Measurements from ENCODE around the gene DNAJC7.
"Not testable (repeated sequence)": the region's sequence is repeated elsewhere in the genome, so short reads cannot be mapped to it uniquely, and the experiment has no call there.

DNAJC7 gene

DNA sequence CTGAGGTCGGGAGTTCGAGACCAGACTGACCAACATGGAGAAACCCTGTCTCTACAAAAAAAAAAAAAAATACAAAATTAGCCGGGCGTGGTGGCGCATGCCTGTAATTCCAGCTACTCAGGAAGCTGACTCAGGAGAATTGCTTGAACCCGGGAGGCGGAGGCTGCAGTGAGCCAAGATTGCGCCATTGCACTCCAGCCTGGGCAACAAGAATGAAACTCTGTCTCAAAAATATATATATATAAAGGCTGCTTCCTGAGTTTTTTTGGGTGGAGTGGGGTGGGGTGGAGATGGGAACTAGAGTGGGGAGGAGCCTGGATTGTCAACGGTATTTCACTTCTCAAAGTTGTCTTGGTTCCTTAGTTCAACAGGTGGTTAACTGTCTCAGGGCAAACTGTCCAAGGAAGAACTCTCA lies 7.0 kb downstream of the DNAJC7 start:
- not testable (repeated sequence) for DNase-seq

DNA sequence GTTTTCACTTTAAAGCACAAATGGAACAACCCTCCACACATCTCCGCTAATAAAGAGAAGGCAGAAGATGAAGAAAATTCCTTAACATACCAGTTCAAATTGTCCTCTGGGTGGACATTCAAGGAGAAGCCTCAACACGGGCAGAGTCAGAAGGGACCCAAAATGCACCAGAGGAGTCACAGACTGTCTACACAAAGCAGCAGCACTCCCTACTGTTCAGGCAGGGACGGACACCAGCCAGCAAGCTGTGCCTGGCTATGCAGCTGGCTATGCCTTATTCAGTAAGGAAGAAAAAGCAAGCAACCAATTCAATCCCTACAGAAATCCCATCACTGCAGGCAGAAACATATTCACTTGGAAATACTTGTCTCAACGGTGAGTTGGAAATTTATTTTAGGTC lies 8.1 kb downstream of the DNAJC7 start:
- no peak for DNase-seq

DNA sequence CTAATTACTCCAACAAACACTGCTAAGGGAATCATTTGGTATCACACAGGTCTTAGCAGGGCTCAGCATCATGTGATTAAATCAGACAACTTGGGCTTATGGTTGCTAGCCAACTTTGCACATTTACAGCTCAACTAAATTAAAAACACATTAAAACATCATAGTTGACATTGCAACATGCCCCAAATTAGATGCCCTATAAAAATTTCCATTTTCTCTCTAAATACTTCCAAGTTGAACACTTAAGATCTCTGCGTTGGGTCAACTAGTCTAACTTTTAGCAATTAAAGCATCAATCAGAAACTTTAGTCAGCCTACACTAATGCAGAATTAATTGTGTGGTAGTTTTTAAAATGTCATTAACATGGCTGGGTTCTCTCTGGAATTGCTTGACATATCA lies 12.1 kb downstream of the DNAJC7 start:
- DNase-seq, result no peak

DNA sequence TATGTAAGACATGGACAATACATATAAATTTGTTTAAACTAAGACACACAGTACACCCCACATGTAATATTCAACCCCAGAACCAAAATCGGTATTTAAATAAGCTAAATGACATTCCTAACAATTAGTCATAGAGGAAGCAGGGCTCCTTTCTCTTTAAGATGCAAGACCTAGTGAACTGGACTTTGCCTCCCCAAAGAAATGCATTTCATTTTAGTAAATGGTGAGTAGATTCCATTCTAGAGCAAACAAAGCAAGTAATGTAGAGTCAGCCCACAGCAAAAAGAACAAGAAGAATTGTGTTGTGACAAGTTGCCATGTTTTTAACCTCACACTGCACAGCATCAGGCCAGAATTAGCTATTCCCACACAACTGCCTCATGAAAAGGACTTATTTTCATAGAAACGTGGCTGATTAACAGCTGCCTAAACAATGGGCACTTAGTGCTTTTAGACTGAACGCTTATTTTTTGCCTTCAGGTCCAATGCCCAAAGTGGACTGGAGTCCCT lies 14.4 kb downstream of the DNAJC7 start:
- no peak for DNase-seq

DNA sequence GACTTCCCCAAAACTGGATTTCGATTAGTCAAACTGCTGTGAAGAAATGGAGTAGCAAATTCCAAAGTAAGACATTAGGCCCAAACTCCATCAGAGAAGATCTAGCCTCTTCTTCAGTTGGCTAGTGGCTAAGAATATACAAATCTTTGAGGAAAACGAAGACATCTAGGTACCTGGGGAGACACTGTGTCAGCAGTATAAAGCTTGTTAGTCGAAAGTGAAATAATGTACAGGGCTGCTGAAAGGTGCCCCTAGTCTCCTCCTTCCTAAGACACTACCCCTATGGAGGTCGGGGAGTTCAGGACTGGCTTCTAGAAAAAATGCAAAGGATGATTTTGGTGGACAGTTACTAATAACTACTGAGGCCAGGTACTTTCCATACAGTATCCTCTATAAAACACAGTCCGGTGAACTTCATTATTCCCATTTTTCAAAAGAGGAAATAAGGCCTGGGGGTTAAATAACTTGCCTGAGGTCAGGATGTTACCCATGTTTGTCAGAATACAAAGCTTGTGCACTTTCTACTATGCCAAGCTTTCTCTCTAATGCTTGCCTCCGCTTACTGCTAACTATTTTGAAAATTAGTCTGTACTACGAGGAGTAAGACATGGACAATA lies 15.0 kb downstream of the DNAJC7 start:
- DNase-seq, result no peak

DNA sequence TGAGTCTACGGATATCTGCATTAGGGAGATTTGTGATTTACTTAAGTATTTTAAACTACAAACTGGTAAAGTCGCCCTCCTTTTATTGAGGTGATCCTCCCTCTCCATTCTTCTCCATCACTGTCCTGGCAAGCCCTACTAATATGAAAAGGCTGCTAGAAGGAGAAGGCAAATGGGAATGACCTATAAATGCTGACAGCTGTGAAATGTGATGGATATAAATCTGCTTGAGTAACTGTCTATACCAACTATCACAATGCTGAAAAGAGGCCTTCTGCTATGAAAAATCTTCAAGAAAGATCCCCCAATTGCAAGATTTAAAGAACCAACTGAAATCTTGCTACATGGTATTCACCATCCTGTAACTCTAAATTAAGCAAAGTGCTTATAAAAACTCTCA lies 15.5 kb downstream of the DNAJC7 start:
- no peak for DNase-seq

DNA sequence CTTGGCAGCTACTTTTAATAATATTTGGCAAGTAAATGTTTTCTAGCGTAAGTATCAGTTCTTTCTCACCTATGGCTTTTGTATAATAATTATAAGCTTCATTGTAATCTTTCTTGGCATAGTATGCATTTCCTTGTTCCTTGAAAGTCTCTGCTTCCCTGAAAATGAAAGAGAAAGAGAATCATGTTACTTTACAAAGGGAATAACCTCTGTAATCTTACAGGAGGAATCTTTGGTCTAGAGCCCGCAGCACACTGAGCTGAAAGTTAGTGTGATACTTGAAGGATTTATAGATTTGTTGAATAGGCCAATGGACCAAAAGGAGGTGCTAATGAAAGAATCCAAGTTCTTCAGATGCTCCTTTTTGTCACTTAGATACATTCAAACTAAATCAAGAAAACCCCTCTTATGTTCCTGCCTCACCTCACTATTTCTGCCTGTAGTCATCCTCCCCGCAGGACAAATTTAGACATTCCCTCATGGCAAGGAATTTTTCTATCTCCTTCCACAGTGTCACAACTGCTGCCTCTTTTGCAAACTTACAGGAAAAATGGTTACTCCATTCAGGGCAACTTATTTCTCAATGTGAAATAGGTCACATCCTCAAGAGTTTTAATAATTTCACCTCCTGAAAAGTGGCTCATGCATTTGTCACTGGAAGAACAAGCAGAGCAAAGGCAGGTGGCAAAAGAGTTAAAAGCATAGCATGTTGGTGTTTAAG lies 16.7 kb downstream of the DNAJC7 start:
- DNase-seq, result no peak

DNA sequence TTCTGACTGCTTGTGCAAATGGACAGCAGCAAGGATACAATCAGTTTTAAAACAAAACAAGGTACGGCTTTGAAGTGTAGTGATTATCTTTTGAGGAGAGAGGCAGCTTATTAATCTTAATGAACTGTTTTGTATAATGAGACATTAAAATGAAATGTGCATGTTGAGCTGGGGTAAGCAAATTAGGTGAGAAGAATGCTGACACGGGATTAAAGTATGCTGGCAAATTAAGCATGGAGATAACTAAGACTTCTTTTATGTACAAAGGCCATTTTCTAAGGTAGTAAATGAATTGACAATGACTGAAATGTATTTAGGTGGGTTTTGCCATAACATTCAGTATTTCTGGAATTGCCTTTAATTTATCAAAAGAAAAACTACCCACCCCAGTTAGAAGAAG lies 18.7 kb downstream of the DNAJC7 start:
- no peak for DNase-seq

DNA sequence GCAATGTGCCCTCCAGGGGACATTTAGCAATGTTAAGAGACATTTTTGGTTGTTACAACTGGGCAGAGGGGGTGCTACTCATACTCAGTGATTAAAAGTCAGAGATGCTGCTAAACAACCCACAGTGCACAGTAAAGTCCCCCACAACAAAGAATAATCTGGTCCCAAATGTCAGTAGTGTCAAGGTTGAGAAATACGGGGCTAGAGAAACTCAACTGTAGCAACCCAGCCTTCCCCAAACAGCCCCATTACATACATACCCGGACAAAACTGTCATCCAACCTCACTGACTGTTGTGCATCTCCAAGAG lies 20.4 kb downstream of the DNAJC7 start:
- DNase-seq, result no peak

DNA sequence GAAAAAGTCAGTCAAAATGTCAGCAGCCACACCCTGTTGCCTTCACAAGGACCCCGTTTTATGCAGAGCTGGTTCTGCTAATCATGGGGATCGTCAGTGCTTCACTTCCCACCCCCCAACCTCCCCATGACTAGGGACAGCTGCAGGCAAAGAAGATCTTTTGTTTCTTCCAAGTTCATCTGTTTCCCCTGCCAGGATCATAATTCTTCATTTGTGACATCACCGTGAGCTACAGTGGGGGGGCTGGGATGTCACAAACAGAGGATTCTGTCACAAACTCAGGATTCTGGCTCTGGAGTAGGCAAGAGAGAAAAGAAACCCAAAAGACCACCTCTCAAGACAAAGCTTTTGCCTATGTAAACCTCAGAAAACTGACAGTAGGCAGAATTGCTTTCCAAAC lies 24.7 kb downstream of the DNAJC7 start:
- no peak for DNase-seq

DNA sequence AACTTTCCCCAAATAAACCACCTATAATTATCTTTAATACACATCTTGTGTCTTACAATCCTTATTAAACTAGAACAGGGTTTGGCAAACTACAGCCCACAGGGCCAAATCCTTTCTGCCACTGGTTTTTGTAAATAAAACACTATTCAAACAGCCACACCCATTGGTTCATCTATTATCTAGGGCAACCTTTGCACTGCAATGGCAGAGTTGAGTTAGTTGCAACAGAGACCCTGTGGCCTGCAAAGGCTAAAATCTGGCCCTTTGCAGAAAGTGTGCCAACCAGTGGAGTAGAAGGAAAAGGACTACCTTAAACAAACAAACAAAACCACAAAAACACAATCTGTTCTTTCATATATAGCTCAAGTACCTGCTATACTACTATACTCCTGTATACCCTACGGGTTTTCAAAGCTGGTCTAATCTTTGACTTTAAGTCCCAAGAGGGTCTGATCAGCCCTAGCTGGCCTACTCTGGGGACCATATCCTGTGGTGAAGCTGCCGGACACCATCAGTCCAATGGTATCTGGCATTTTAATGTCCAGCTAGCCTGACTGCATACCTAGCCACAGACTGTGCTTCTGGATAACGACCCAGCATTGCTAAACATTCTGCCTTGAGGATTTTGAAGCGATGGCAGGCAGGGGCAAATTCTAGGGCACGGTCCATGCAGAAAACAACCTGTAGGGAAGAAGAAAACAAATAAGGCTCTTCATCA lies 27.4 kb downstream of the DNAJC7 start:
- no peak for DNase-seq

DNA sequence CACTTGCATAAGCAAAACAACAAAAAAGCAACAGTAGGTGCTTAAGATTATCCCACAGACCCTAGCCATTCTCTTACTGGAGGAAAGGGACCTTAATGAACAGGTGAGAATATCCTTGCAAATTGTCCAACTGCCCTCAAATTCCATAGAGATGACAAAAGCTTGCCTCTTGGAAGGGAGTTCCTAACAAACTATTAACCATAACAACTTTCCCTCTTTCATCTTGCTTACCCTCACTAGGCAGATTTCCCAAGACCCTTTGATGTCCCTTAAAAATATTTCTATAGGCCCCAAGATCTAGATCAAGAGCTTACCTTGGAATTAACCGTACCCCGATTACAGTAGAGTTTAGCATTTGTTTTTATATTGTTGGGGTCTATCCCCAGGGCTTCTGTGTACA lies 28.8 kb downstream of the DNAJC7 start:
- DNase-seq, result no peak

DNA sequence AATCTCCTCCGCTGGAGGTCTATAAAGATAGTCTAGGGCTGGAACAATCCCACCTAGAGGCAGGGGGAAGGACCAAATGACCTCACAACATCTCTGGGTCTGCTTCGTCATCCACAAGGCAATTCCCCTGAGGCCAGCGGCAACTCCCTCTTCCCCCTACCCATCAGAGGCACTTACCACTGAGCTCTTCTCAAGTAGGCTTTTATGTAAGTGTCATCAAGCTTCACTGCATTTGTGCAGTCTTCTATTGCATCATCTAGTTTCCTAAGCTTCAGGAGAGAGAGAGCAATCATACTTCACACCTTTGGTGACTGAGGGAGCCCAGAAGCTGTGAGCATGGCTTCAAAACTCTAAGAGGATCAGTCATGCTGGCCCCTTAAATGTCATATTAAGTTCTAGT lies 29.6 kb downstream of the DNAJC7 start:
- no peak for DNase-seq

DNA sequence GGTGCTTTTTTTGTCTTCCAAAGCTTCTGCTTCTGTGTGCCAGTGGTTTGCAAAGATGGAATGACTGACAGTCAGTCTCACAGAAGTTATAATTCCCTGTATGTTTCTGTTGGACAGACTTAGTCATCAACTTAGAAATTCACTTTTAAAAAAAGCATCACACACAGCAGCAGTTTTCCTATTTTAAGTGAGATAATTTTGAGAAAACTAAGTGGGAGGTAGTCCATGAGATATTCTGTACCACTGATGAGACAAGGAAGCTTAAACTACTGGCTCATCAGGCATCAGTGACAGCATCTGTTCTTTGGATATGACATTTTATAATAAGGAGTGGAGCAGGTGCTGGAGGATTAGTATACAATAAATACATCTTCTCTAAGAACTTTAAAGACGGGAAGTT lies 30.6 kb downstream of the DNAJC7 start:
- DNase-seq, result no peak

DNA sequence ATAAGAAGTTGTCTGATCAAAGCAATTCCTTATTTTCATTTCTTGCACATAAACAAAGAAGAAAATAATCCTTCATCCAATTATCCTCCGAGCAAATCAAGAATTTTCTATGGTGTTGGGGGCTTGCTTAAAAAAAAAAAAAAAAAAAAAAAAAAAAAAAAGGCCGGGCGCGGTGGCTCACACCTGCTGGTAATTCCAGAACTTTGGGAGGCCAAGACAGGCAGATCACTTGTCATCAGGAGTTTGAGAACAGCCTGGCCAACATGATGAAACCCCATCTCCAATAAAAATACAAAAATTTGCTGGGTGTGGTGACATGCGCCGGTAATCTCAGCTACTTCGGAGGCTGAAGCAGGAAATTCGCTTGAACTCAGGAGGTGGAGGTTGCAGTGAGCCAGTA lies 31.3 kb downstream of the DNAJC7 start:
- no peak for DNase-seq

DNA sequence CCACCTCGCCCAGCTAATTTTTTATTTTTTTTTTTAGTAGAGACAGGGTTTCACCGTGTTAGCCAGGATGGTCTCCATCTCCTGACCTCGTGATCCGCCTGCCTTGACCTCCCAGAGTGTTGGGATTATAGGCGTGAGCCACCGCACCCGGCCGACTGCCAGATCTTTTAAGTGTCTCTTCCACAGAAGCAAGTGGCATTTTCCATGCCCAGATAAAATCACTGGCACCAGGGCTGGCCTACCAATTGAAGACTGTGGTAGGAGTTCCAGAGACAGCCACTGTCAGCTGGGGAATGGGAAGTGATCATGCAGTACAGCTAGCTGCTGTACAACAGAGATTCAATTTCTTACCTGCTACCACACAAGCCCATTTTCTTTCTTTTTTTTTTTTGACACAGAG lies 32.8 kb downstream of the DNAJC7 start:
- no peak for DNase-seq

DNA sequence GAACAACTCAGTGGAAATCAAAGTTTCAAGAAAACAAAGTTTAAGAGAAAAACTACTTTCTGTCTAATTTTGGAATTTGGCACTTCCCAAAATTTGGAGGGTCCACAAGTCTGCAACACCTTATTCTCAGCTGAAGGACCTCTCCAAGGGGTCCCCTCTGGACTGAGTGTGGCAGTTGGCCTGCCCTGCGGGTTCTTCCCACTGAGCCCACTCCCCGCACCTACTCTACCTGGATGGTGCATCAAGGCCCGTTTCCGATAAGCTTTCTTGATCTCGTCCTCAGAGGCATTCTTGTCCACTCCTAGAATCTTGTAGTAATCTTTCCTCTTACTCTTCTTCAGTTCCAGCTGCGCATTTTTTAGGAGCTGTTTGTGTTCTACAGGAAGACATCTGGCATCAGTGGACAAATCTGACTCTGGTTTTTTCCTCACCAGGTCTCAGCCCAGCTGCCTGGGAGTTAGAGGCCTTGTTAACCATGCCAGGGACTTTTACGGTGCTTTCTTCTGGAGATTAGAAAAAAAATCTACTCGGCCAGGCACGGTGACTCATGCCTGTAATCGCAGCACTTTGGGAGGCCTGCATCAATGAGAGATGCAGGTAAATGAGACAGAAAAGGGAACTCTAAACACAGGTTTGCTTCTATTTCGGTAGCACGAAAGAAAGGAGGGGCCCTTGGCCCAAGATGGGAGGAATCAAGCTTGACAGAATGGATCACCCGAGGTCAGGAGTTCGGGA lies 35.0 kb downstream of the DNAJC7 start:
- DNase-seq, result no peak

DNA sequence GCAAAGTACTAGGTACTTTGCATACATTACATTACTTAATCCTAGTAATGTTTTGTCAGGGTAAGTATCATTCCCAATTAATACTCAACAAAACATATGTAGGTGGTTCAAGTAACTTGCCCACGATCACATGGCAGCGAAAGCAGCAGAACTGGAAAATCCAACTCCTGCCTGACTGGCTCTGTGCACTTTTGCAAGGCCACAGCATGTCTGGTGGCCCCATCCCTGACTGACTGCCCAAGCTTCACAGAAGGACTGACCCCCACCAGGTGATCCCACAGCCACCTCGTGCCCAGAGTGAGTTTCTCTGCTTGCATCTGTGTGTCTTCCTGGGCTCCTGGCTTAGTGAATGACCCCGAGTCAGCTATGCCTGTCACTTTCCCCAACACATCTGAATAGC lies 39.2 kb downstream of the DNAJC7 start:
- DNase-seq, result no peak

DNA sequence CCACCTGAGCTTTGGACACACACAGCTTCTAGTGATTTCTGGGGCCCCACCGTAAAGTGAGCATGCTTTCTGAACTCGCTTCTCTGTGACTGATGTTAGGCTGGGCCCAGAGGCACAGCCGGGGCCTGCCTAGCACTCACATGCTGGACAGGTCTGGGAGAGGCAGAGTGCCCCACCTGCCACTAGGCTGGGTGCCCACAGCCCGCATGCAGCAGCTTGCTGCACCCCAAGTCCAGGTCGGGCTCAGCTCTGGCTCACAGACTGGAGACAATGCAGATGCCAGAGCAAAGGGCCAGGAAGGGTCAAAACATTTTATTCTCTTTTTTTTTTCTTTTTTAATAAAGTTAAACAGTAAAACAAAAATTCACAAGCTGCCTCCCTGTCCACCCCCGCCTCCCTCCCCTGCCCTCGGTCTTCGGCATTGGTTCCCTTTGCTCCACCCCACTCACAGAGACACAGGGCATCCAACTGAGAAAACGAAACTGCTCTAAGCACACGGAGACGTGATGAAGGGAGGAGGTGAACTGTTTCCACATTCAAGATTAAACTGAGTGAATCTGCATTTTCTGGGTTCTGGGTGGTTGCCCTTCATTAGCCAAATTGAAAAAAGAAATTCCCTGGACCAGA lies 41.0 kb downstream of the DNAJC7 start:
- no peak for DNase-seq

DNA sequence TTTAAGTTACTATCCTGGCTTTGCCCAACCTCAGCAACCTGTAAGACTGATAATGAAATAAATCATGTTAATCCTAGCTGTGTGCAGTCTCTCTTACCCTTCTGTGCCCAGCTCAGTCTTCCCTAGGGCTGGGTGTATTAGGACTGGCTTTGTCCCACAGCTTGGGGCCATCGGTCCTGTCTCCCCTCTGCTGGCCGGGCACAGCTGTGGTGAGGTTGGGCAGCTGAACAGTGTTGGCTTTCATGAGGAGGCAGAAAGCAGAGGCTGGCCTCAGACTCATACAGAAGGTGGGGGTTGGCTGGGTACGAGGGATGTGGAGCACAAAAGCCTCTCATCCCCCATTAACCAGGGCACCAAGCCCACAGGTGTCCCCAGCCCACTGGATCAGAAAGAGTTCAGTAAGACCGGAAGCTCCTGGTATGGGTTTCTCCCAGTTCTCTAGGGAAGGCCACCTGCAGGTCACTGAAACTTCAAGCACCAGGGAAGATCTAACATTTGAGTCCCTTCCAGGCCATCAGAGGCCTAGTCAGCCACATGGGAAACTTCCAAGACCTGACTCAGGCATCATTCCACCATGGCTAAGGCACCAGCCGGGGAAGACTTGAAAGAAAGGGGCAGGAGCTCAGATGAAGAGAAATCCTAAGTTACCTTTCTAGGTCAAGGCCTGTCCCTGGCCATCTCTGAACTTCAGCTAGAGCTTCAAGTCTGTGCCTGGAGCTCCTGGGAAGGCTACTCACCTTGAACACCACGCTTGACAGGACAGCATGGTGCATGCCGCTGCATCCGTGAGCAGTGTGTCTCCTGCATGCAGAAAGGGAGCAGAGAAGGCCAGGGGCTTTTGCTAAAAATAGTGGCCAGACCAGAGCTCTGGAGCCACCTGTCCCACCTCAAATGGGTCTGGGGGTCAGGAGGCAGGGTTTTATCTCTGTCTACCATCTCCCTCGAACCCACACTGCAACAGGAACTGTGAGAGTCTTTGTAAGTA lies 41.8 kb downstream of the DNAJC7 start:
- DNase-seq, result no peak

DNA sequence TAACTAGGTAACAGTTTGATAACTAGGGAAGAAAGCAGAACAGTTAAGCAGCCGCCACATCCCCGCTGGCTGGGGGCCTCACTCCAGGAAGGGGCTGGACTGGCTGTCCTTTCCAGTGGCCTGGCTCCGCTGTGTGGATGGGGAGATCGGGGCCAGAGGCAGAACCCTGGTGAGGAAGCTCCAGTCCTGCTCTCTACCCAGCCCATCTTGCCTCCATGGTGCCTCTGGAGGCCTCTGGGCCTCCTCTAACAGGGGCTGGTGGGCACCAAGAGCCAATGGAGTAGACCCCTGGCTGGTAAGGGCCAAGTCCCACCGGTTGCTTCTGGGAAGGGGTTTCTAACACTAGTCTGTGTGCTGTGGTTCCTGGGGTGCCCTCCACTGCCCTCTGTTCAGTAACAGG lies 42.6 kb downstream of the DNAJC7 start:
- DNase-seq, result no peak

DNA sequence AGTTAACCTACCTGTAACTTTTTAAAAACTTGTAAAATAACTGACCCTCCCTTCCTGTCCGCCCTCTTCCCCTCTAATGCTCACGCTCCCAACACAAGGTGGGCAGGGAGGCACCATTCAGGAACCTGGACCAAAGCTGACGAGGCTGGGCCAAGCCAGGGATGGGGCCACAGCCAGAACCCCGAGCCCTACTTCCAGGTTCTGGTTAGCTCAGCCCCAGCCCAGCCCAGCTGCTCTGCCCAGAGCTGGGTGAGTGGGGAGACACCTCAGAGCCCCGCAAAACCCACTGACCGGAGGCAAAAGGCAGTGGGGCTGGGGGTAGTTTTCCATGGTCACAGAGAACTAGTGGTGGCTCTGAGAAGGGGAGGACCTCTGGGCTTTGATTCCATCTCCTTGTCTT lies 43.2 kb downstream of the DNAJC7 start:
- no peak for DNase-seq
